ENCODE measurements around the gene OR10Z1.

The OR10Z1 gene, protein sequence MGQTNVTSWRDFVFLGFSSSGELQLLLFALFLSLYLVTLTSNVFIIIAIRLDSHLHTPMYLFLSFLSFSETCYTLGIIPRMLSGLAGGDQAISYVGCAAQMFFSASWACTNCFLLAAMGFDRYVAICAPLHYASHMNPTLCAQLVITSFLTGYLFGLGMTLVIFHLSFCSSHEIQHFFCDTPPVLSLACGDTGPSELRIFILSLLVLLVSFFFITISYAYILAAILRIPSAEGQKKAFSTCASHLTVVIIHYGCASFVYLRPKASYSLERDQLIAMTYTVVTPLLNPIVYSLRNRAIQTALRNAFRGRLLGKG

DNA sequence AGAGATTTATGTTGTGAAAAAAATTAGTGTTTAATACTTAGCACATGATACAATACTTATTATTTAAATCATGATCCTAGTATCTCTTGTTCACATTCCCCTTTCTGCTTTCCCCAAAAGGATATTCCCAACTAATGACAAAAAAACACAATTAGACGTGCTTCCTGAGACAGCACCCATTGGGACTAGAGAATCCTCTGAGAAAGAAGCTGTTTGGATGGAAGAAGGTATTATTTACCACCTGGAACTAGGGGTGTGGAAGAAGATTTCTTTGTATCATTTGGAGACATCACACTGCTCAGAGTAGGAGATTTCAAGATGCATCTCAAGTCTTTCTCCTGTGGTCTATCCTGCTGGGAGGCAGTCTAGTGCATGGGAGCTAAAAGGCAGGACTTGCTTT, at the start of gene OR10Z1:
OR10Z1 (plus strand) TSS at position 301 of the 400 bp plus-strand sequence. CDS start 1,171 bp downstream, outside the sequence.
- no peak for DNase-seq (ENCODE audit: low spot score)

DNA sequence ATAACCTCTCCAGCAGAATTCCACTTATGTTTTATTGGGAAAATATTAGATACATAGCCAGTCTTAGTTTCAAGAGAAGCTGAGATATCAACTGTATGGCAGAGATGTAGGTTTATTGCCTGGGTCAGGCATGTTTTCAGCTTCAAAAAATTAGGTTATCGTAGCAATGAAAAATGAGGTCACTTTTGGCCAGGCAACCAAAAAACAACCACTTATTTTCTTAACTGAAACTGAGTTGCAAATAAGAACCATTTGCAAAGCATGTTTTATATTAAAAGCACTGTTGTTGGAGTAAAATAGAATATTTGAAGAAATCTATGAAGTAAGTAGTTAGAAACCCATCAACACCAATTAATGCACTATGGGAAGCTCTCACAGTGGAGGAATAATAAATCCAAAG, 45.4 kb upstream of the OR10Z1 start:
- no peak for DNase-seq (ENCODE audit: low spot score)

GRCh38 chr1:158563853-158564252, 41.2 kb upstream of the OR10Z1 start:
- no peak for DNase-seq (ENCODE audit: low spot score)

DNA sequence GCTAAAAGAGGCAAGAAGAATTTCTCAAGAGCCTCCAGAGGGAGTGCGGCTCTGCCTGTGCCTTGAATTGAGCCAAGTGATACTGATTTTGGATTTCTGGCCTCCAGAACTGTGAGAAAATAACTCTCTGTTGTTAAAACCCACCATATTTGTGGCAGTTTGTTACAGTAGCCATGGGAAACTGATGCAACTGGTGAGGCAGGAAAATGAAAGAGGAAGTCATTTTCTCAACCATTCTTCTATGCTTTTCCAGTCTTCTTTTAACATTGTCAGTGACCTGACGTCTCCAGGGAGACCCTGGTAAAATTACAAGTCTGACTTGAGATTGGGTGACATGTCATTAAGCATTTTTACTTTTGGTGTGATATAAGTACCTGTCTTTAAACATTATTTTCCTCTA, 40.5 kb upstream of the OR10Z1 start:
- no peak for DNase-seq (ENCODE audit: low spot score)

GRCh38 chr1:158570480-158570879, 34.6 kb upstream of the OR10Z1 start, which contains the start of gene OR6P1:
Gene OR6P1, minus strand, starts transcription at chr1:158570580. Its CDS starts 6,976 bp downstream, at chr1:158563604.
- no peak for DNase-seq (ENCODE audit: low spot score)

- no peak for DNase-seq (ENCODE audit: low spot score)
Measured at GRCh38 chr1:158572226-158572625, 32.8 kb upstream of the OR10Z1 start.

GRCh38 chr1:158577561-158577960, 27.5 kb upstream of the OR10Z1 start:
- no peak for DNase-seq (ENCODE audit: low spot score)

GRCh38 chr1:158579733-158580132, 25.3 kb upstream of the OR10Z1 start, which contains the start of gene OR10X1:
Gene OR10X1, minus strand, starts transcription at chr1:158579899. Its CDS starts 0 bp downstream, at chr1:158579899.
- DNase-seq (ENCODE audit: low spot score): no peak

GRCh38 chr1:158583962-158584361, 21.1 kb upstream of the OR10Z1 start:
- DNase-seq (ENCODE audit: low spot score): no peak

- no peak for DNase-seq (ENCODE audit: low spot score)
Measured at GRCh38 chr1:158586942-158587341, 18.1 kb upstream of the OR10Z1 start.

DNA sequence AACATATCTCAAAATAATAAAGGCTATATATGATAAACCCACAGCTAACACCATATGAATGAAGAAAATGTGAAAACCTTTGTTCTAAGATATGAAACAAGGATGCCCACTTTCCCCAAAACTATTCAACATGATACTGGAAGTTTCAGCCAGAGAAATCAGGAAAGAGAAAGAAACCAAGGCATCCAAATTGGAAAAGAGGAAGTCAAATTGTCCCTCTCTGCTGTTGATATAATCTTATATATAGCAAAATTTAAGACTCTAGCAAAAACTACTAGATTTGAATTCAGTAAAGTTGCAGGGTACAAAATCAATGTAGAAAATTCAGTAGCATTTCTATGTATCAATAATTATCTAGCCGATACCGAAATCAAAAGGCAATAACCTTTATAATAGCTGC, 4.3 kb upstream of the OR10Z1 start:
- DNase-seq (ENCODE audit: low spot score): no peak

- DNase-seq (ENCODE audit: low spot score): no peak
Measured at GRCh38 chr1:158607296-158607695, 2.2 kb downstream of the OR10Z1 start.

- no peak for DNase-seq (ENCODE audit: low spot score)
Measured at GRCh38 chr1:158611916-158612315, 6.8 kb downstream of the OR10Z1 start.

DNA sequence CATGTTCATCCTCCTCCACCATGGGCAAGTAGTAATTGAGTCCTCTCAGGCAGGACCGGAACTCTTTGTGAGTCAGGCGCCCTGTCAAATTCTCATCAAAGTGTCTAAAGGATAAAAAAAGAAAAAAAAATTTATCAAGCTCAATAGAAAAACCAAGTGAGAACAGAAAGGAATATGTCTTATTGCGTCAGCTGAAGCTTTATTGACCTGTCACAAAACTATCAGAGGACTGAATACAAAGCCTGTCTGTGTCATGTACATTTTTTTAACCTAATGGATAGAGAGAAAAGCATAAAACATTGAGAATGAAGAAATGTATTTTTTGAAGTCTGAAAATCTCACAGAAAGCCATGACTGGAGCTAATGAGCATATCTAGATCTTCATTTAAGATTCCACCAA, 8.7 kb downstream of the OR10Z1 start:
- no peak for DNase-seq (ENCODE audit: low spot score)

DNA sequence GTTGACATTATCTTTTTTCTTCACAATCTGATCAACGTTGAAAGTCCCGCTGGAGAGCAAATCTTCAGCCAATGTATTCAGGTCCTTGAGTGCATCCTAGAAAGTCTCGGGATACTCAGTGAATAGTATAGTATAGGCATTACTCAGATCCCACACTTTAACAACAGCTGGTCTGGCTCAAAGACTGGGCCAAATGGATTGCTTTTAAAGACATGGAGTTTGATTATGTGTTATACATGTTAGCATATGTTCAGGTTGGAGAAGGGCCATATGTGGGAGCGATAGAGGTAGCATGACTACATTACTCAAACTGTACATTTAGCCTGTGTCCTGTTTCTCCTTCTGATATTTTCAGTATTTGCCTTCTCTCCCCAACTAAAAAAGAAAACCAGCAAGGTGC, 33.1 kb downstream of the OR10Z1 start:
- no peak for DNase-seq (ENCODE audit: low spot score)

DNA sequence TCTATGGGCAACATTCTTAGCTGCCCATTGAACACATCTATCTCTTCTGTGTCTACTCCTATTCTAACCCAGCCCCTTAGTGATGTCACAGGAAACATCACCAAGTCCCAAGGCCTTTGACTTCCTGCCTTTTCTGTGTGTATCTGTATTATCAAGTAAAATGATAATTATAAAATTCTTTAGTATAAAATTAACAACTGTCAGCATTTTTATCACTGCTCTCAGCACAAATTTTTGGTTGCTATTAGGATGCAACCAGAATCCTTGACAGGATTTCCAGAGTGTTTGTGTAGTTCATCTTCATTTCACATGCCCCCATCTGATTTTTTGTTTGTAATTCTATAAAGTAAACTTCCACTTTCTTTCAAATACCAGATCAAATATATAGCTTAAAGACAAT, 33.8 kb downstream of the OR10Z1 start:
- no peak for DNase-seq (ENCODE audit: low spot score)

DNA sequence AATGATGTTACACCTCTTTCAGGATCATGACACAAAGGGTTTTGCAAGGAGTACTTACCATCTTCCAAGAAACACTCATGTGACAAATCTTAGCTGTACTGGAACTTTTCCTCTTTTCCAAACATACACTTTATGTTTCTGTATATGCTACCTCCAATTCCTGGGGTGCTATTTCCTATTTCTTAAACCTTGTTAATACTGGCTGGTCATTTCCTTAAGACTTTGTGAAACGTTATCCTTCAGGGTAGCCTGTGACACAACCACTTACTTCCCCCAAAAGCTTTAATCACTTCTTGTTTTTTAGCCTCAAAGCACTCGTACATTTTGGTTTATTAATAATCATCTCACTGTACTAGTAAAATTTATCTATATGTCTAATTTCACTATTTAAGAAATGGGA, 39.4 kb downstream of the OR10Z1 start:
- no peak for DNase-seq (ENCODE audit: low spot score)

- DNase-seq (ENCODE audit: low spot score): no peak
Measured at GRCh38 chr1:158646465-158646864, 41.4 kb downstream of the OR10Z1 start.

- DNase-seq (ENCODE audit: low spot score): no peak
Measured at GRCh38 chr1:158649052-158649451, 44.0 kb downstream of the OR10Z1 start.

DNA sequence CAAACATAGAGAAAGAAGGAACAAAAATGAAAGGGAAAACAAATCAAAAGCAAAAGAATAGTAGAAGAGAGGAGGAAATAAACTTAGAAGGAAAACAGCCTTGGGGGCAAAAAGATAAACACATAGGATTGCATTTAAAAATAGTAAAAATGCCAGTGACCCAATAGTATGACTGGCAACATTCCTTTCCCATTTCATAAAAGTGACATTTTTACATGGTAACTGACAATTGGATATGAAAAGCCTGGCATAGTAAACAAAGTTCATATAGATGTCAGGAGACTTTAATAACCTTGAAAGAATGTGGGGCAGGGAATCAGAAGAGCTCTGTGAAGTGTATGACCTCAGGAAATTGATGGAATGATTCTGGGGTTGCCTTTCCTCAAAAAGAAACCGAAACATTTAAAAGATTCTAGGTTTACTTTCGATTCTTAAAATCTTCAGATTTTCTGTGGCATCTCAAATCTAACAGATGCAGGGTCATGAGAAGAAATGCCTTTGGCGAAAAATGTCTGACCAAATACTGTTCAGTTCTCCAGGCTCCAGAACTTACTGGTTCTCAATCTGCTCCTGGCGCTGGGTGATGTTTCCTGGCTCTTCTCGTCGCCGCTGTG, 47.8 kb downstream of the OR10Z1 start:
- DNase-seq (ENCODE audit: low spot score): no peak

- no peak for DNase-seq (ENCODE audit: low spot score)
Measured at GRCh38 chr1:158654086-158654485, 49.0 kb downstream of the OR10Z1 start.

GRCh38 chr1:158654571-158654970, 49.5 kb downstream of the OR10Z1 start:
- no peak for DNase-seq (ENCODE audit: low spot score)
